ENCODE results near the gene HAND2. TPM values are rescaled to one million over a fixed set of nuclear protein-coding genes. Genes with fewer than 3 reads are reported as not detected.

HAND2 gene
- total and polyA plus RNA-seq, 2 experiments from 2014 or later, result 0.15 TPM; not detected in 1

- ATAC-seq, result no peak
- Histone ChIP-seq H3K4me3 (no peak overlapping the region), H3K4me1 (ENCODE audit: insufficient read depth) (peaks cover 39% of the 10 kb centered on the region), H3K79me2 (replicated peaks; ENCODE audit: insufficient read depth) (no peaks in the 10 kb centered on the region), H2AFZ (no peak overlapping the region), H4K20me1 (replicated peaks; ENCODE audit: insufficient read depth) (no peaks in the 10 kb centered on the region), H3K36me3 (ENCODE audit: insufficient read depth) (no peaks in the 10 kb centered on the region), H3K4me2 (no peak overlapping the region), H3F3A (replicated peaks; ENCODE audit: low read depth) (no peaks in the 10 kb centered on the region), H3K27ac (ENCODE audit: low read depth) (no peak overlapping the region), H3K9me2 (ENCODE audit: insufficient read depth) (no peaks in the 10 kb centered on the region), H3K27me3 (ENCODE audit: insufficient read depth) (peaks cover 40% of the 10 kb centered on the region)
- no peak for DNase-seq (ENCODE audit: low spot score)
- Mint-ChIP-seq H3K27me3 (ENCODE audit: insufficient read depth, low read depth, poor library complexity) (peaks cover 25% of the 10 kb centered on the region), H3K27ac (no peak overlapping the region), H3K9me3 (no peaks in the 10 kb centered on the region; the same call in 2 of the 3 replicates), H3K4me3 (no peak overlapping the region), H3K36me3 (ENCODE audit: low read depth) (no peaks in the 10 kb centered on the region), H3K4me1 (peaks cover 32% of the 10 kb centered on the region)
- no peak for TF ChIP-seq EZH2 (IDR thresholded peaks at IDR 0.05; ENCODE audit: low read depth, unreplicated experiment)
- TF ChIP-seq CREB1 (CRISPR knock-in tag; IDR thresholded peaks at IDR 0.05; ENCODE audit: low read depth), result no peak
- no peak for TF ChIP-seq JUNB (IDR thresholded peaks at IDR 0.05; ENCODE audit: unreplicated experiment)
- no peak for TF ChIP-seq EZH2phosphoT487 (IDR thresholded peaks at IDR 0.05; ENCODE audit: unreplicated experiment)
- no peak for TF ChIP-seq STAT1 (IDR thresholded peaks at IDR 0.05; ENCODE audit: unreplicated experiment)
- TF ChIP-seq ZNF331 (CRISPR knock-in tag; IDR thresholded peaks at IDR 0.05; ENCODE audit: low read depth), result no peak
- TF ChIP-seq, protein P1, sequence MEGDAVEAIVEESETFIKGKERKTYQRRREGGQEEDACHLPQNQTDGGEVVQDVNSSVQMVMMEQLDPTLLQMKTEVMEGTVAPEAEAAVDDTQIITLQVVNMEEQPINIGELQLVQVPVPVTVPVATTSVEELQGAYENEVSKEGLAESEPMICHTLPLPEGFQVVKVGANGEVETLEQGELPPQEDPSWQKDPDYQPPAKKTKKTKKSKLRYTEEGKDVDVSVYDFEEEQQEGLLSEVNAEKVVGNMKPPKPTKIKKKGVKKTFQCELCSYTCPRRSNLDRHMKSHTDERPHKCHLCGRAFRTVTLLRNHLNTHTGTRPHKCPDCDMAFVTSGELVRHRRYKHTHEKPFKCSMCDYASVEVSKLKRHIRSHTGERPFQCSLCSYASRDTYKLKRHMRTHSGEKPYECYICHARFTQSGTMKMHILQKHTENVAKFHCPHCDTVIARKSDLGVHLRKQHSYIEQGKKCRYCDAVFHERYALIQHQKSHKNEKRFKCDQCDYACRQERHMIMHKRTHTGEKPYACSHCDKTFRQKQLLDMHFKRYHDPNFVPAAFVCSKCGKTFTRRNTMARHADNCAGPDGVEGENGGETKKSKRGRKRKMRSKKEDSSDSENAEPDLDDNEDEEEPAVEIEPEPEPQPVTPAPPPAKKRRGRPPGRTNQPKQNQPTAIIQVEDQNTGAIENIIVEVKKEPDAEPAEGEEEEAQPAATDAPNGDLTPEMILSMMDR (conservative IDR thresholded peaks at IDR 0.05; ENCODE audit: low read depth in 2 of 2), result no peak
- TF ChIP-seq ZNF114 (CRISPR knock-in tag; IDR thresholded peaks at IDR 0.05), result no peak
- TF ChIP-seq, protein P2, sequence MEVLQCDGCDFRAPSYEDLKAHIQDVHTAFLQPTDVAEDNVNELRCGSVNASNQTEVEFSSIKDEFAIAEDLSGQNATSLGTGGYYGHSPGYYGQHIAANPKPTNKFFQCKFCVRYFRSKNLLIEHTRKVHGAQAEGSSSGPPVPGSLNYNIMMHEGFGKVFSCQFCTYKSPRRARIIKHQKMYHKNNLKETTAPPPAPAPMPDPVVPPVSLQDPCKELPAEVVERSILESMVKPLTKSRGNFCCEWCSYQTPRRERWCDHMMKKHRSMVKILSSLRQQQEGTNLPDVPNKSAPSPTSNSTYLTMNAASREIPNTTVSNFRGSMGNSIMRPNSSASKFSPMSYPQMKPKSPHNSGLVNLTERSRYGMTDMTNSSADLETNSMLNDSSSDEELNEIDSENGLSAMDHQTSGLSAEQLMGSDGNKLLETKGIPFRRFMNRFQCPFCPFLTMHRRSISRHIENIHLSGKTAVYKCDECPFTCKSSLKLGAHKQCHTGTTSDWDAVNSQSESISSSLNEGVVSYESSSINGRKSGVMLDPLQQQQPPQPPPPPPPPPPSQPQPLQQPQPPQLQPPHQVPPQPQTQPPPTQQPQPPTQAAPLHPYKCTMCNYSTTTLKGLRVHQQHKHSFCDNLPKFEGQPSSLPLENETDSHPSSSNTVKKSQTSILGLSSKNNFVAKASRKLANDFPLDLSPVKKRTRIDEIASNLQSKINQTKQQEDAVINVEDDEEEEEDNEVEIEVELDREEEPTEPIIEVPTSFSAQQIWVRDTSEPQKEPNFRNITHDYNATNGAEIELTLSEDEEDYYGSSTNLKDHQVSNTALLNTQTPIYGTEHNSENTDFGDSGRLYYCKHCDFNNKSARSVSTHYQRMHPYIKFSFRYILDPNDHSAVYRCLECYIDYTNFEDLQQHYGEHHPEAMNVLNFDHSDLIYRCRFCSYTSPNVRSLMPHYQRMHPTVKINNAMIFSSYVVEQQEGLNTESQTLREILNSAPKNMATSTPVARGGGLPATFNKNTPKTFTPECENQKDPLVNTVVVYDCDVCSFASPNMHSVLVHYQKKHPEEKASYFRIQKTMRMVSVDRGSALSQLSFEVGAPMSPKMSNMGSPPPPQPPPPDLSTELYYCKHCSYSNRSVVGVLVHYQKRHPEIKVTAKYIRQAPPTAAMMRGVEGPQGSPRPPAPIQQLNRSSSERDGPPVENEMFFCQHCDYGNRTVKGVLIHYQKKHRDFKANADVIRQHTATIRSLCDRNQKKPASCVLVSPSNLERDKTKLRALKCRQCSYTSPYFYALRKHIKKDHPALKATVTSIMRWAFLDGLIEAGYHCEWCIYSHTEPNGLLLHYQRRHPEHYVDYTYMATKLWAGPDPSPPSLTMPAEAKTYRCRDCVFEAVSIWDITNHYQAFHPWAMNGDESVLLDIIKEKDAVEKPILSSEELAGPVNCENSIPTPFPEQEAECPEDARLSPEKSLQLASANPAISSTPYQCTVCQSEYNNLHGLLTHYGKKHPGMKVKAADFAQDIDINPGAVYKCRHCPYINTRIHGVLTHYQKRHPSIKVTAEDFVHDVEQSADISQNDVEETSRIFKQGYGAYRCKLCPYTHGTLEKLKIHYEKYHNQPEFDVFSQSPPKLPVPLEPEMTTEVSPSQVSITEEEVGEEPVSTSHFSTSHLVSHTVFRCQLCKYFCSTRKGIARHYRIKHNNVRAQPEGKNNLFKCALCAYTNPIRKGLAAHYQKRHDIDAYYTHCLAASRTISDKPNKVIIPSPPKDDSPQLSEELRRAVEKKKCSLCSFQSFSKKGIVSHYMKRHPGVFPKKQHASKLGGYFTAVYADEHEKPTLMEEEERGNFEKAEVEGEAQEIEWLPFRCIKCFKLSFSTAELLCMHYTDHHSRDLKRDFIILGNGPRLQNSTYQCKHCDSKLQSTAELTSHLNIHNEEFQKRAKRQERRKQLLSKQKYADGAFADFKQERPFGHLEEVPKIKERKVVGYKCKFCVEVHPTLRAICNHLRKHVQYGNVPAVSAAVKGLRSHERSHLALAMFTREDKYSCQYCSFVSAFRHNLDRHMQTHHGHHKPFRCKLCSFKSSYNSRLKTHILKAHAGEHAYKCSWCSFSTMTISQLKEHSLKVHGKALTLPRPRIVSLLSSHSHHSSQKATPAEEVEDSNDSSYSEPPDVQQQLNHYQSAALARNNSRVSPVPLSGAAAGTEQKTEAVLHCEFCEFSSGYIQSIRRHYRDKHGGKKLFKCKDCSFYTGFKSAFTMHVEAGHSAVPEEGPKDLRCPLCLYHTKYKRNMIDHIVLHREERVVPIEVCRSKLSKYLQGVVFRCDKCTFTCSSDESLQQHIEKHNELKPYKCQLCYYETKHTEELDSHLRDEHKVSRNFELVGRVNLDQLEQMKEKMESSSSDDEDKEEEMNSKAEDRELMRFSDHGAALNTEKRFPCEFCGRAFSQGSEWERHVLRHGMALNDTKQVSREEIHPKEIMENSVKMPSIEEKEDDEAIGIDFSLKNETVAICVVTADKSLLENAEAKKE (CRISPR knock-in tag; IDR thresholded peaks at IDR 0.05), result no peak
- no peak for TF ChIP-seq ETS1 (IDR thresholded peaks at IDR 0.05)
- TF ChIP-seq NANOG (IDR thresholded peaks at IDR 0.05; ENCODE audit: borderline replicate concordance), result no peak
- TF ChIP-seq POLR2AphosphoS5 (IDR thresholded peaks at IDR 0.05; ENCODE audit: low read depth), result no peak
- no peak for TF ChIP-seq REST (IDR thresholded peaks at IDR 0.05; ENCODE audit: unreplicated experiment)
Observed at GRCh38 chr4:173490256-173490655, 39.8 kb downstream of the HAND2 start.

All from GM23338 (cell line).